Measurements from ENCODE around the gene CHRNA5.
"Not testable (repeated sequence)": the region's sequence is repeated elsewhere in the genome, so short reads cannot be mapped to it uniquely, and the experiment has no call there.

Gene CHRNA5

GRCh38 chr15:78538358-78538757, 27.0 kb upstream of the CHRNA5 start:
- no peak for DNase-seq (ENCODE audit: extremely low read depth, low read depth)
- no peak for TF ChIP-seq CTCF (IDR thresholded peaks at IDR 0.05; ENCODE audit: low read depth, low read length)

- DNase-seq (ENCODE audit: extremely low read depth, low read depth): not testable (repeated sequence)
These were observed 25.7 kb upstream of the CHRNA5 start for GRCh38 chr15:78539464-78540140.

GRCh38 chr15:78540141-78540870, 25.0 kb upstream of the CHRNA5 start, which contains the start of gene PSMA4:
TSS of gene PSMA4 (plus strand) at chr15:78540444. CDS start at chr15:78541928, 1,484 bp downstream.
- no peak; the same call in 1 of the 2 replicates for TF ChIP-seq CTCF (IDR thresholded peaks at IDR 0.05; ENCODE audit: low read depth, low read length)
- peak; percentile 48 for DNase-seq (ENCODE audit: extremely low read depth, low read depth)

GRCh38 chr15:78540871-78541743, 24.2 kb upstream of the CHRNA5 start:
- no peak for DNase-seq (ENCODE audit: extremely low read depth, low read depth)

GRCh38 chr15:78541744-78542034, 23.6 kb upstream of the CHRNA5 start:
- DNase-seq (ENCODE audit: extremely low read depth, low read depth): no peak

More at GRCh38 chr15:78540871-78541743, 24.2 kb upstream of the CHRNA5 start:
- no peak for TF ChIP-seq CTCF (IDR thresholded peaks at IDR 0.05; ENCODE audit: low read depth, low read length)

GRCh38 chr15:78542647-78543046, 22.7 kb upstream of the CHRNA5 start:
- no peak for TF ChIP-seq CTCF (IDR thresholded peaks at IDR 0.05; ENCODE audit: low read depth, low read length)
- DNase-seq (ENCODE audit: extremely low read depth, low read depth): no peak

More at GRCh38 chr15:78541744-78542034, 23.6 kb upstream of the CHRNA5 start:
- no peak for TF ChIP-seq CTCF (IDR thresholded peaks at IDR 0.05; ENCODE audit: low read depth, low read length)

GRCh38 chr15:78550194-78550593, 15.1 kb upstream of the CHRNA5 start:
- TF ChIP-seq CTCF (IDR thresholded peaks at IDR 0.05; ENCODE audit: low read depth, low read length): no peak
- DNase-seq (ENCODE audit: extremely low read depth, low read depth): no peak
